ENCODE results near the gene ABCA13. TPM values are rescaled to one million over a fixed set of nuclear protein-coding genes. Genes with fewer than 3 reads are reported as not detected.
A peak's percentile ranks its signal among the peaks of the same experiment; 100 is the strongest.

The ABCA13 gene
- total RNA-seq, 1 experiment from 2014 or later = 0.76 TPM

DNA sequence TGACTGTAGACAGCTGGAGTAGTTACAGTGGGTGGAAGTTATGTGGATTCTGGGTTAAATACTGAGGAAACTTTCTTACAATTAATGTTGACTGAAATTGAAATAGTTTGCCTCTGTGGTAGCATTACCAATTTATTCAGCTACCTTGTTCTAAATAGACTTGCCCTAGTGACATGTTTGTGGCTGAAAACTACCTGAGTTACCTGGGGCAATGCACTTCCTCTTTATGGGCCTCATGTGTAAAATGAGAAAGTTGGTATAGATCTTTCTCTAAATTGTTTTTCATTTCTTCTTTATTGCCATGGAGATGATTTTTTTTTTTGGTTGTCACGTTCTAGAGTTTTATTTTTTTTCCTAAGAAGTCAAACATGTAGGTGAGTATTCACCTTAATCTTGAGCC, 500.4 kb downstream of the ABCA13 start:
- H3K4me2 ChIP-seq = no peak overlapping the region
- no peak overlapping the region for H3K27ac ChIP-seq
- no peak overlapping the region for H3K4me3 ChIP-seq
- no peaks in the 10 kb centered on the region for H3K9me3 ChIP-seq (ENCODE audit: insufficient read depth, low read depth)
- ChIA-PET POLR2A (ENCODE audit: unreplicated experiment) (no interaction called here), CTCF (no interaction called here)
- no peaks in the 10 kb centered on the region for H3K9me2 ChIP-seq (ENCODE audit: insufficient read depth)
- H3F3A ChIP-seq (ENCODE audit: insufficient read depth, low read depth) = no peaks in the 10 kb centered on the region
- H3K27me3 ChIP-seq (ENCODE audit: insufficient read depth, low read depth) = no peaks in the 10 kb centered on the region
- H3K4me1 ChIP-seq (replicated peaks; ENCODE audit: insufficient read depth) = no peaks in the 10 kb centered on the region
- TF ChIP-seq EZH2 (IDR thresholded peaks at IDR 0.05; ENCODE audit: low read depth) (no peak), CTCF (conservative IDR thresholded peaks at IDR 0.05) (no peak)
- intact Hi-C loops (cut with micrococcal nuclease; ENCODE audit: unreplicated experiment) = no loop called here
- no peaks in the 10 kb centered on the region for H3K79me2 ChIP-seq (ENCODE audit: low read depth)
- DNase-seq = peak in 1 of 2 experiments; percentile 18
- no peaks in the 10 kb centered on the region for H4K20me1 ChIP-seq (ENCODE audit: insufficient read depth)
- H2AFZ ChIP-seq = no peak overlapping the region
- H3K36me3 ChIP-seq (ENCODE audit: low read depth) = no peaks in the 10 kb centered on the region
- no TSS peak for BruUV-seq (replicated peaks)

- TF ChIP-seq EZH2 (IDR thresholded peaks at IDR 0.05; ENCODE audit: low read depth) = no peak
- no peak for TF ChIP-seq CTCF (conservative IDR thresholded peaks at IDR 0.05)
- CTCF ChIA-PET = no interaction called here
- H3K4me2 ChIP-seq = no peak overlapping the region
- H2AFZ ChIP-seq = no peak overlapping the region
- BruUV-seq (replicated peaks) = no TSS peak
- H3K27ac ChIP-seq = no peak overlapping the region
- H3K36me3 ChIP-seq (ENCODE audit: low read depth) = no peaks in the 10 kb centered on the region
- intact Hi-C loops (cut with micrococcal nuclease; ENCODE audit: unreplicated experiment) = no loop called here
- no peak for DNase-seq
- peaks cover 4% of the 10 kb centered on the region; the same call in 1 of the 2 replicates for H4K20me1 ChIP-seq (ENCODE audit: insufficient read depth)
- H3K79me2 ChIP-seq (ENCODE audit: low read depth) = no peaks in the 10 kb centered on the region
- no peaks in the 10 kb centered on the region for H3K9me2 ChIP-seq (ENCODE audit: insufficient read depth)
- no peaks in the 10 kb centered on the region for H3K4me1 ChIP-seq (replicated peaks; ENCODE audit: insufficient read depth)
- no peaks in the 10 kb centered on the region for H3K9me3 ChIP-seq (ENCODE audit: insufficient read depth, low read depth)
- no peaks in the 10 kb centered on the region for H3F3A ChIP-seq (ENCODE audit: insufficient read depth, low read depth)
- no peaks in the 10 kb centered on the region for H3K27me3 ChIP-seq (ENCODE audit: insufficient read depth, low read depth)
- no peak overlapping the region for H3K4me3 ChIP-seq
- POLR2A ChIA-PET (ENCODE audit: unreplicated experiment) = no interaction called here
Observed at GRCh38 chr7:48681006-48681405, 509.7 kb downstream of the ABCA13 start.

DNA sequence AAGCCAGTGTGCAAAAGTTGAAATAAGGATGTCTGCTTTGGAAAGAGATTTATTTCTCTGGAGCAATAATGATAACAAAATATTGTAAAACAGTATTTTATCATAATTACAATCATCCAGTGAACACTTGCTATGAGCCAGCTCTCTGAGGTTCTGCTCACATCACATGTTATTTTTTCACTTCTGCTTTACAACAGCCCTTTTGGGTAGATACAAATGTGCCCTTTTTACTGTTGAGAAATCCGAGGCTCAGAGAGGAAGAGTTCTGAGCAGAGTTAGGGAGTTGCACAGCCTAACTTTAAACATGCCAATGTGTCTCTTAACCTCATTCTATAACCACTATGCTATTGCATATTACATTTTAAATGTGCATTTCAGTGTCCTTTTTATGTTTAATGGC, 520.5 kb downstream of the ABCA13 start:
- Histone ChIP-seq H3K4me3 (no peak overlapping the region), H3K27me3 (ENCODE audit: insufficient read depth, low read depth) (peaks cover 27% of the 10 kb centered on the region; the same call in 1 of the 2 replicates), H4K20me1 (ENCODE audit: insufficient read depth) (no peaks in the 10 kb centered on the region), H3K4me1 (replicated peaks; ENCODE audit: insufficient read depth) (no peaks in the 10 kb centered on the region), H3K9me3 (ENCODE audit: insufficient read depth, low read depth) (no peaks in the 10 kb centered on the region), H3K79me2 (ENCODE audit: low read depth) (no peaks in the 10 kb centered on the region), H3K27ac (no peak overlapping the region), H3K9me2 (ENCODE audit: insufficient read depth) (no peaks in the 10 kb centered on the region), H3F3A (ENCODE audit: insufficient read depth, low read depth) (no peaks in the 10 kb centered on the region), H3K4me2 (no peak overlapping the region), H3K36me3 (ENCODE audit: low read depth) (no peaks in the 10 kb centered on the region), H2AFZ (no peak overlapping the region)
- no TSS peak for BruUV-seq (replicated peaks)
- no peak for DNase-seq
- POLR2A ChIA-PET (ENCODE audit: unreplicated experiment) = no interaction called here
- CTCF ChIA-PET = no interaction called here
- intact Hi-C loops (cut with micrococcal nuclease; ENCODE audit: unreplicated experiment) = no loop called here
- TF ChIP-seq CTCF (conservative IDR thresholded peaks at IDR 0.05) = no peak
- TF ChIP-seq EZH2 (IDR thresholded peaks at IDR 0.05; ENCODE audit: low read depth) = no peak

Other genes starting within 250 kb of the ABCA13 start
- gene PKD1L1, start 223.0 kb upstream of the ABCA13 start, total RNA-seq (2021) = 0.07 and 0.08 TPM in 2 replicates
- gene HUS1, start 191.8 kb upstream of the ABCA13 start, total RNA-seq (2021) = 28.4 and 43.5 TPM in 2 replicates
- 0.24 TPM in 1 of 2 replicates, not detected in the other for gene SUN3, start 142.4 kb upstream of the ABCA13 start, total RNA-seq (2021)
- gene C7orf57, start 135.9 kb upstream of the ABCA13 start, total RNA-seq (2021) = 0.90 and 2.5 TPM in 2 replicates
- 119 and 185 TPM in 2 replicates for gene UPP1, start 82.2 kb upstream of the ABCA13 start, total RNA-seq (2021)

Measured in PC-9 (cell line).